Endothelial cell of hepatic sinusoid (primary cell): ENCODE results near the gene IFT88.

Source experiments
- in situ Hi-C: cut with HindIII; loops from 2 replicates; pipeline ENCODE4 v1.10.0; 2017; ENCODE audit warnings: low sequenced_read_pairs

The IFT88 gene

GRCh38 chr13:20561741-20562140, 5.2 kb upstream of the IFT88 start:
- in situ Hi-C loops: loop anchor here (10.0 kb wide), 1 partner anchor 63 kb away; no protein-coding TSS in a partner anchor

- in situ Hi-C loops: loop anchor here (5.0 to 10.0 kb wide), 2 partner anchors 60 to 78 kb away; no protein-coding TSS in a partner anchor
Measured at GRCh38 chr13:20565115-20565736, 1.7 kb upstream of the IFT88 start.

GRCh38 chr13:20566468-20566897, 474 bp upstream of the IFT88 start:
- in situ Hi-C loops: loop anchor here (5.0 to 10.0 kb wide), 2 partner anchors 58 to 79 kb away; no protein-coding TSS in a partner anchor

GRCh38 chr13:20567881-20568528, 1.0 kb downstream of the IFT88 start:
- in situ Hi-C loops: loop anchor here (5.0 to 10.0 kb wide), 2 partner anchors 57 to 81 kb away; no protein-coding TSS in a partner anchor

GRCh38 chr13:20570517-20570916, 3.6 kb downstream of the IFT88 start:
- in situ Hi-C loops: no loop called here

GRCh38 chr13:20571676-20572075, 4.7 kb downstream of the IFT88 start:
- in situ Hi-C loops: no loop called here

- in situ Hi-C loops: no loop called here
Measured at GRCh38 chr13:20573186-20573585, 6.2 kb downstream of the IFT88 start.

- in situ Hi-C loops: no loop called here
Measured at GRCh38 chr13:20573636-20574035, 6.7 kb downstream of the IFT88 start.

GRCh38 chr13:20579191-20579590, 12.2 kb downstream of the IFT88 start:
- in situ Hi-C loops: no loop called here

GRCh38 chr13:20580257-20580656, 13.3 kb downstream of the IFT88 start:
- in situ Hi-C loops: loop anchor here (5.0 kb wide), 1 partner anchor 62 kb away; no protein-coding TSS in a partner anchor

- in situ Hi-C loops: loop anchor here (5.0 kb wide), 1 partner anchor 60 kb away; no protein-coding TSS in a partner anchor
Measured at GRCh38 chr13:20582026-20582425, 15.1 kb downstream of the IFT88 start.

GRCh38 chr13:20583803-20584293, 16.9 kb downstream of the IFT88 start:
- in situ Hi-C loops: loop anchor here (5.0 kb wide), 1 partner anchor 58 kb away; no protein-coding TSS in a partner anchor

- in situ Hi-C loops: no loop called here
Measured at GRCh38 chr13:20585371-20585770, 18.4 kb downstream of the IFT88 start.

GRCh38 chr13:20588529-20589110, 21.7 kb downstream of the IFT88 start:
- in situ Hi-C loops: no loop called here

GRCh38 chr13:20590561-20590960, 23.6 kb downstream of the IFT88 start:
- in situ Hi-C loops: no loop called here

- in situ Hi-C loops: no loop called here
Measured at GRCh38 chr13:20592606-20593005, 25.6 kb downstream of the IFT88 start.

GRCh38 chr13:20594280-20594679, 27.3 kb downstream of the IFT88 start:
- in situ Hi-C loops: no loop called here

- in situ Hi-C loops: no loop called here
Measured at GRCh38 chr13:20607015-20607414, 40.1 kb downstream of the IFT88 start.

GRCh38 chr13:20608438-20609020, 41.6 kb downstream of the IFT88 start:
- in situ Hi-C loops: no loop called here

GRCh38 chr13:20609145-20609544, 42.2 kb downstream of the IFT88 start:
- in situ Hi-C loops: no loop called here

GRCh38 chr13:20610006-20610405, 43.0 kb downstream of the IFT88 start:
- in situ Hi-C loops: no loop called here
